HUES64 (cell line): Measurements from ENCODE around the gene PLPPR2.
A peak's percentile ranks its signal among the peaks of the same experiment; 100 is the strongest.

ENCODE experiments used
- H3K27ac ChIP-seq: 2 replicates; pipeline ENCODE4 v1.7.0; 2013; ENCODE audit warnings: low read depth, low read length, inconsistent platforms
- H3K27me3 ChIP-seq: 2 replicates; pipeline ENCODE4 v1.6.1; 2013; ENCODE audit warnings: mild to moderate bottlenecking, low read length; ENCODE audit not compliant: insufficient read depth
- H3K36me3 ChIP-seq: 2 replicates; pipeline ENCODE4 v1.6.1; 2013; ENCODE audit warnings: mild to moderate bottlenecking, low read length; ENCODE audit not compliant: insufficient read depth
- H3K4me1 ChIP-seq: 2 replicates; pipeline ENCODE4 v1.6.1; 2013; ENCODE audit warnings: mild to moderate bottlenecking, low read length, moderate library complexity; ENCODE audit not compliant: insufficient read depth
- H3K4me3 ChIP-seq: 2 replicates; pipeline ENCODE4 v1.5.1; 2013; ENCODE audit warnings: mild to moderate bottlenecking, low read length, moderate library complexity
- H3K9ac ChIP-seq: 2 replicates; pipeline ENCODE4 v1.6.1; 2013; ENCODE audit warnings: mild to moderate bottlenecking, low read depth, low read length
- H3K9me3 ChIP-seq: 2 replicates; pipeline ENCODE4 v1.6.1; 2013; ENCODE audit warnings: low read depth, low read length; ENCODE audit not compliant: insufficient read depth
- WGBS: fragments of 150-250, 120-280 bp; methylation state at CpG from one replicate; pipeline ENCODE4 v1.1.7; 2013; ENCODE audit warnings: missing lambda C conversion rate; 5-methylcytosine and 5-hydroxymethylcytosine counted together

The PLPPR2 gene

DNA sequence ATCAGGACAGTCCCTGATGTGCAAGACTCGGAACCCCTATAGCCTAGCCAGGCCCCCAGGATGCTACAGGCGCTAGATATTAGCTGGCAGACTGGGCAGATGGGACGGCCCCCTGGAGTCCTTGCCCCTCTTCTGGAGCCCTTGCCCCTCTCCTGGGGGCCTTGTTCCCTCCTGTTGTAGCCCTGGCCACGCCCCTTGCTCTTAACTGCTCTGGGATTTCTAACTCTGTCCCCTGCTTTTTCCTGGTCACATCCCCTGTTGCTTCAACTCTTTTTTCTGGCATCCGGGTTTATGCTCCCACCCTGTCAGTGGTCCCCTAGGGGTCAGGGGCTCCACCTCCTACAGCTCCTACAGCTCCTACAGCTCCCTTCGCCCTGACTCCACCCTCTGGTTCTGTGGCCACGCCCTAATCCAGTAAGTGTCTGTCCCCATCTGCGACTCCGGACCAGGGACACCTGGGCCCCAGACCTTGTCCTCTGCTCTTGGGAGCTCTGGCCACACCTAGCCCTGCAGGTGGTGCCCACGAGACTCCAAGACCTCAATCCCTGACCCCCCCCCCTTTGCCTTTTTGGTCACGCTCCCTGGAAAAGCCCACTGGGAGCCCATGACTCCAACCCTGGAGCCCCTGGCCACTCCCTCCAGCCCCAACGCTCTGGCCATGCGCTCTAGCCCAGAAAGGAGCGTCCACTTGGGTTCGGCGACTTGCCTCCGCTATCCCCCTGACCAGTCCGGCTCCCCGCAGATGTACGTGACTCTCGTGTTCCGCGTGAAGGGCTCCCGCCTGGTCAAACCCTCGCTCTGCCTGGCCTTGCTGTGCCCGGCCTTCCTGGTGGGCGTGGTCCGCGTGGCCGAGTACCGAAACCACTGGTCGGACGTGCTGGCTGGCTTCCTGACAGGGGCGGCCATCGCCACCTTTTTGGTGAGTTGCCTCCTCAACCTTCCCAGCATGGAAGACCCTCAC lies 6.8 kb downstream of the PLPPR2 start:
- H3K9me3 ChIP-seq: no peaks in the 10 kb centered on the region
- 76% methylated on average over 35 of the region's 35 CpGs for WGBS
- peaks cover 7% of the 10 kb centered on the region for H3K4me1 ChIP-seq
- H3K36me3 ChIP-seq: no peaks in the 10 kb centered on the region
- H3K27ac ChIP-seq: no peak overlapping the region
- H3K4me3 ChIP-seq: peak overlapping the region; percentile 56
- no peak overlapping the region for H3K9ac ChIP-seq
- 0 out of 2 replicates have a peak, but pooled peaks cover 10% of the 10 kb centered on the region for H3K27me3 ChIP-seq

GRCh38 chr19:11363881-11364280 lies 8.6 kb downstream of the PLPPR2 start:
- no peak overlapping the region for H3K27ac ChIP-seq
- H3K4me1 ChIP-seq: peaks cover 7% of the 10 kb centered on the region
- H3K27me3 ChIP-seq: 0 out of 2 replicates have a peak, but pooled peaks cover 10% of the 10 kb centered on the region
- WGBS: 93% methylated on average over 10 of the region's 10 CpGs
- no peak overlapping the region for H3K9ac ChIP-seq
- no peaks in the 10 kb centered on the region for H3K9me3 ChIP-seq
- no peak overlapping the region for H3K4me3 ChIP-seq
- H3K36me3 ChIP-seq: peaks cover 7% of the 10 kb centered on the region; the same call in 1 of the 2 replicates

DNA sequence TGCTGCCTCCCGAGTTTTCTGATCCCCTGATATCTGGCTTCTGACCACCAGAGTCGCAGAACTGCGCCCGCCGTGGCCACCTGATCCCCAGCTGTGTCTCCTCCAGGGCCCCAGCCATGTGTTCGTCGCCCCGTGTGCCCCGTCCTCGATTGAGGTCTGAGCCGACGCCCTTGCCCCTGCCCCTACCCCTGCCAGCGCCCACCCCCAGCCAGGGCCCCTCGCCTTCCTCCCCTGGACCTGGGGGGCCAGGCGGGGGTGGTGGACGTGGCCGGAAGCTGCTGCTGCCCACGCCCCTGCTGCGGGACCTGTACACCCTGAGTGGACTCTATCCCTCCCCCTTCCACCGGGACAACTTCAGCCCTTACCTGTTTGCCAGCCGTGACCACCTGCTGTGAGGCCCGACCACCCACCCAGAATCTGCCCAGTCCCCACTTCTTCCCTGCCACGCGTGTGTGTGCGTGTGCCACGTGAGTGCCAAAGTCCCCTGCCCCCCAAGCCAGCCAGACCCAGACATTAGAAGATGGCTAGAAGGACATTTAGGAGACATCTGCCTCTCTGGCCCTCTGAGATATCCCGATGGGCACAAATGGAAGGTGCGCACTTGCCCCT lies 9.2 kb downstream of the PLPPR2 start:
- peaks cover 7% of the 10 kb centered on the region for H3K4me1 ChIP-seq
- 0 out of 2 replicates have a peak, but pooled peaks cover 10% of the 10 kb centered on the region for H3K27me3 ChIP-seq
- H3K9ac ChIP-seq: no peak overlapping the region
- H3K27ac ChIP-seq: no peak overlapping the region
- H3K4me3 ChIP-seq: no peak overlapping the region
- WGBS: 94% methylated on average over 28 of the region's 28 CpGs
- no peaks in the 10 kb centered on the region for H3K9me3 ChIP-seq
- peaks cover 7% of the 10 kb centered on the region; the same call in 1 of the 2 replicates for H3K36me3 ChIP-seq

GRCh38 chr19:11364935-11365334 lies 9.7 kb downstream of the PLPPR2 start:
- H3K9ac ChIP-seq: no peak overlapping the region
- H3K4me1 ChIP-seq: peaks cover 7% of the 10 kb centered on the region
- H3K27ac ChIP-seq: no peak overlapping the region
- peaks cover 7% of the 10 kb centered on the region; the same call in 1 of the 2 replicates for H3K36me3 ChIP-seq
- no peak overlapping the region for H3K4me3 ChIP-seq
- 93% methylated on average over 5 of the region's 5 CpGs for WGBS
- 0 out of 2 replicates have a peak, but pooled peaks cover 10% of the 10 kb centered on the region for H3K27me3 ChIP-seq
- H3K9me3 ChIP-seq: no peaks in the 10 kb centered on the region

DNA sequence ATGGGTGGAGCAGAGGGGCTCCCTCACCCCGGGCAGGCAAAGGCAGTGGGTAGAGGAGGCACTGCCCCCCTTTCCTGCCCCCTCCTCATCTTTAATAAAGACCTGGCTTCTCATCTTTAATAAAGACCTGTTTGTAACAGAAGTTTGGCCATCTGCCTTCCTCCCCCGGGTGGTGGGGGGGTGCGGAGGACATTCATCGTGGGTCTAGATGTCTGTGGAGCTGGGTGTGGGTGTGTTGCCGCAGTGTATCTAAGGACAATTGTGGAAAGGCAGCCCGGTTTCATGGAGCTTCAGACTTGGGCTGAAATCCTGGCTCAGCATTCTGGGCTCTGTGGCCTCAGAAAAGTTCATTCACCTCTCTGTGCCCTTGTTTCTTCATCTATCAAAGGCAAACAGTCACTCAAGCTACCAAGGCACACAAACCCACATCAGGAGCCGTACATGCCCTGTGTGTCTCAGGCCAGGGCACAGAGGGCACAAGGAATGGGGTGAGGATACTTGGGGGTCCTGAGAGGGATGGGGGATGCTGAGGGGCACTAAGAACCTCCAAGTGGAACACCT lies 10.4 kb downstream of the PLPPR2 start:
- Histone ChIP-seq H3K9ac (no peak overlapping the region), H3K27me3 (0 out of 2 replicates have a peak, but pooled peaks cover 6% of the 10 kb centered on the region), H3K4me3 (no peak overlapping the region), H3K27ac (no peak overlapping the region), H3K9me3 (no peaks in the 10 kb centered on the region), H3K4me1 (peaks cover 7% of the 10 kb centered on the region), H3K36me3 (peaks cover 7% of the 10 kb centered on the region; the same call in 1 of the 2 replicates)
- 89% methylated on average over 7 of the region's 7 CpGs for WGBS

DNA sequence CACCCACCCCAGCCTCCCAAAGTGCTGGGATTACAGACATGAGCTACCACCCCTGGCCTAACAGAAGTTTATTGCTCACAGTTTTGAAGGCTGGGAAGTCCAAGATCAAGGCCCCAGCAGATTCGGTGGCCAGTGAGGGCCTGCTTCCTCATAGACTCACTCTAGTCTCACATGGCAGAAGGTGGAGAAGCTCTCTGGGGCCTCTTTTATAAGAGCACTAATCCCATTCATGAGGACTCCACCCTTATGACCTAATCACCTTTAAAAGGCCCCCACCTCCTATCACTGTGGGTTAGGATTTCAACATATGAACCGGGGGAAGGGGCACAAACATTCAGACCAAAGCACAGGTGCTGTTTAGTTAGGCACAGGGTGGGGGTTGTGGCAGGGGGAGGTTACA lies 12.3 kb downstream of the PLPPR2 start:
- H3K36me3 ChIP-seq: peaks cover 7% of the 10 kb centered on the region; the same call in 1 of the 2 replicates
- H3K27me3 ChIP-seq: no peaks in the 10 kb centered on the region
- no peaks in the 10 kb centered on the region for H3K4me1 ChIP-seq
- H3K9ac ChIP-seq: no peak overlapping the region
- no peak overlapping the region for H3K27ac ChIP-seq
- WGBS: 96% methylated on average over 1 of the region's 2 CpGs
- H3K9me3 ChIP-seq: no peaks in the 10 kb centered on the region
- H3K4me3 ChIP-seq: no peak overlapping the region

DNA sequence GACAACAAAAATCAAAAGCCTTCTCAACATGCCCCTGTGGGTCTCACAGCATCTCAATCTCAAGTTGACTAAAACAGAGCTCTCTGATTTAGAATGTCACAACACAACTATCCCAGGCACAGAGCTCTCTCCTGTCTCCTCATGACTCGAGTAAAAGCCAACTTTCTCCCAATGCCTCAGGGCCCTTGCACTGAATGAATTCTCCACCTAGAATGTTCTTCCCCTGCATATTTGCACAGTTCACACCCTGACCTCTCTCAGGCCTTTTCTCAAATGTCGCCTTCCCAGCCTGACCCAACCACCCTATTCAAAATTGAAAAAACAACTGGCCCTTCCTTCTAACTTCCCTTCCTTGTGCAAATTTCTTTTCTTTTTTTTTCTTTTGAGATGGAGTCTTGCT lies 15.5 kb downstream of the PLPPR2 start:
- H3K36me3 ChIP-seq: peaks cover 7% of the 10 kb centered on the region; the same call in 1 of the 2 replicates
- H3K9me3 ChIP-seq: no peaks in the 10 kb centered on the region
- H3K27ac ChIP-seq: no peak overlapping the region
- H3K9ac ChIP-seq: no peak overlapping the region
- no peak overlapping the region for H3K4me3 ChIP-seq
- H3K27me3 ChIP-seq: no peaks in the 10 kb centered on the region
- H3K4me1 ChIP-seq: peaks cover 3% of the 10 kb centered on the region; the same call in 1 of the 2 replicates
- WGBS: 91% methylated on average over 2 of the region's 2 CpGs

GRCh38 chr19:11373166-11373884 lies 18.1 kb downstream of the PLPPR2 start:
- Histone ChIP-seq H3K27me3 (no peaks in the 10 kb centered on the region), H3K4me3 (no peak overlapping the region), H3K4me1 (peaks cover 3% of the 10 kb centered on the region; the same call in 1 of the 2 replicates), H3K9me3 (no peaks in the 10 kb centered on the region), H3K9ac (no peak overlapping the region), H3K36me3 (no peaks in the 10 kb centered on the region), H3K27ac (no peak overlapping the region)
- 66% methylated on average over 10 of the region's 10 CpGs for WGBS

DNA sequence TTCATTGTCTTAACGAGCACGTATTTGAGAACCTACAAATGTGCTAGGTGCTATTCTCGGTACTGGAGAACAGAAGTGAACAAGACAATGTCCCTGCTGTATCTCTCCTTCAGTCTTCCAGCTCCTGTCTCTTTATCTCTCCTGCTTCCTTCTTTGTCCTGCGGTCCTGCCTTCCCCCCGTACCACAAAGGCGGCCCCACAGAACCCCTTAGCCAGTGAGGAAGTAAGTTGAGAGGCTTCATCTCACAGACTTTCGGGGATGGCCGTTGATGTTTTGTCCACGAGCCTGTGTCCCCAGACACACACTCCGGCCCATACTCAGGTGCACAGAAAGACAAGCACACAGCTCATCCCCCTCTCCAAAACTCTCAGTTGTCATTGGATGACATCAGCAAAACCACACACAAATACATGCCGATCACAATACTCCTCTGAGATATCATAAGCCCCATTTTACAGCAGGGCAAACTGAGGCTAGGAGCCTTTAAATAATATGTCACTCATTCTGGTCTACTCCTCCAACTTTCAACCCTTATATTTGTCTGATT lies 18.7 kb downstream of the PLPPR2 start:
- Histone ChIP-seq H3K9ac (no peak overlapping the region), H3K27ac (no peak overlapping the region), H3K36me3 (no peaks in the 10 kb centered on the region), H3K4me3 (peak overlapping the region; percentile 63), H3K9me3 (no peaks in the 10 kb centered on the region), H3K27me3 (no peaks in the 10 kb centered on the region), H3K4me1 (peaks cover 3% of the 10 kb centered on the region; the same call in 1 of the 2 replicates)
- WGBS: 75% methylated on average over 11 of the region's 11 CpGs

DNA sequence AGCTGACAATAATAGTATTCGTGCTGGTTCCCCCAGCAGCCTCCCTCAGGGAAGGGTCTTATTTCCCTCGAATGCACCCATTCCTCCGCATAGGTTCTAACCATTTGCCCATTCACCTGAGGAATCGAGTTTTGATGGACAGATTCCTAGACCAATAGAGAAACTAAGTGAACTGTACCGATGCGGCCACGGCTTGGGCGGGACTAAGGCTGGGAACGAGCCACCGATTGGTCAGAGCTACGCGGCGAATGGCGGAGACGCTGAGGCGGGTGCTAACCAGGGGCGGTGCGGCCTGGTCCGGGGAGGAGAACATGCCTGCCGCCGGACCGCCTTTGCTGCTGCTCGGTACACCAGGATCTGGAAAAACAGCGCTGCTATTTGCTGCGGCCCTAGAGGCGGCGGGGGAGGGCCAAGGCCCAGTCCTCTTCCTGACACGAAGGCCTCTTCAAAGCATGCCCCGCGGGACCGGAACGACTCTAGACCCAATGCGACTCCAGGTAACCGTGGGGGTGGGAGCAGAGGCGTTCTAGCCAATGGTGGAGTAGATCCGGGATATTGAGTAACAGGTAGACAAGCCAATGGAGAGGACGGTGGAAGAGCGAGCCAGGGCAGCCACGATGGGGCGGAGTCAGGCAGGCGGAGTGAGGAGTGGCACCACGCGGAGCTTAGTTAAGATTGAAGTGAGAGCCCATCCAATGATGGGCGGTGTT lies 19.4 kb downstream of the PLPPR2 start, which contains the start of gene SWSAP1:
SWSAP1 (plus strand) TSS at position 234 of the 710 bp plus-strand sequence; CDS start at position 249, 15 bp downstream.
- Histone ChIP-seq H3K36me3 (no peaks in the 10 kb centered on the region), H3K27ac (peak within 1 kb of the TSS; percentile 87), H3K9me3 (no peaks in the 10 kb centered on the region), H3K9ac (peak within 1 kb of the TSS; percentile 84), H3K4me1 (peaks cover 3% of the 10 kb centered on the region; the same call in 1 of the 2 replicates), H3K27me3 (no peaks in the 10 kb centered on the region), H3K4me3 (peak within 1 kb of the TSS; percentile 63)
- under 1% methylated on average over 44 of the region's 44 CpGs for WGBS
